Measurements from ENCODE around the gene TOMM6.

DNA sequence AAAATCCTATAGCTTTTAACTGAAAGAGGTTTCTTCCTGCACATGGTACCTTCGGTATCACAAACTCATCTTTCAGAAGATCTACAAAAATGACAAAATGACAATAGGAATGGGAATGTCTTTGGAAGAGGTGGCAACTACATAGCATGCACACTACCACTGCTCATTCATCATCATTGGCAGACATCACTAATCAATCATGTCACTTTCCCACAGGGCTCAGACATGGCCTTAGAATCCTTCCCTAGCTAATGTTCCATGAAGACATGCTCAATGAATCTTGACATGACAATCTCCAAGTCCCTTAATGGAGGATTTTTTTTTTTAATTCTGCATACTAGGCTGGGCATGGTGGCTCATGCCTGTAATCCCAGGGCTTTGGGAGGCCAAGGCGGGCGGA lies 37.1 kb upstream of the TOMM6 start:
- no peak for TF ChIP-seq CTCF (IDR thresholded peaks at IDR 0.05)
- TF ChIP-seq POLR2AphosphoS5 (IDR thresholded peaks at IDR 0.05; ENCODE audit: low read depth, low read length) = no peak
